GM18861 (cell line): ENCODE data around the gene VMP1.
A peak's percentile ranks its signal among the peaks of the same experiment; 100 is the strongest.
"Not testable (repeated sequence)": the region's sequence is repeated elsewhere in the genome, so short reads cannot be mapped to it uniquely, and the experiment has no call there.

Experiments
- ATAC-seq: cut with Tn5 transposase; IDR thresholded peaks from one replicate; pipeline ENCODE4 v1.9.1; 2021; ENCODE audit not compliant: unreplicated experiment

VMP1 gene

DNA sequence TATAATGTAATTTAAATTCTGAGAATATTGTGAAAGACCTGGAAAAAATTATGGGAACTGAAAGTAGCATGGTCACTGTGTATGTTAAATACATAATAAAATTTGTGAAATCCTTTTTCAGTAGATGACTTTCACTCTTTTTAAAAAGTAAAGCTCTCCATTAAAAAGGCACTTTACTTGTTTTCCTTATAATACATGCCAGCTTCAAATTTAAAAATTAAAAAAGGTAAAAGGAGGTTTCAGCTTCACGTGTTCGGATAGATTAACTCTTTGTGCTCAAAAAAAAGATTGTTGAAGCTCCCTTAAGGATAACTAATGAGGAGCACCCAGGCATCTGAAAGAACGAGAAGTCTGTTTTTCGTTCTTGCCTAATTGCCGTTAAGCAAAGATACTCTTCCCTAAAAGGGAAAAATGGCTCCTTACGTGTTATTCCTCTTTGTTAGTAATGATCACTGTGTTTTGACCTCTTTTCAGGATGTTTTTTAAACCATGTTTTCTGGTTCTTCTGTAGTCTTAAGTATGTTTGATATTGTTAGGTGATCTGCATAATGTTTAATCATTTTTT, 97.5 kb downstream of the VMP1 start:
- no peak for ATAC-seq

DNA sequence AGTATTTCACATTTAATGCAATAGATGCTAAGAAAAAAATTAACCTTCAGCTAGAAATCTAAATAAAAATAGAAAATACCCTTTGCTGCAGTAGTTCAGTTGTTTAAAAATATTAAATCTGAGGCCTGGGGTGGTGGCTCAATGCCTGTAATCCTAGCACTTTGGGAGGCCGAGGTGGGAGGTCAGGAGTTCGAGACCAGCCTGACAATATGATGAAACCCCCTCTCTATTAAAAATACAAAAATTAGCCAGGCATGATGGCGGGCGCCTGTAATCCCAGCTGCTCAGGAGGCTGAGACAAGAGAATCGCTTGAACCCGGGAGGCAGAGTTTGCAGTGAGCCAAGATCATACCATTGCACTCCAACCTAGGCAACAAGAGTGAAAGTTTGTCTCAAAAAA, 98.9 kb downstream of the VMP1 start:
- not testable (repeated sequence) for ATAC-seq

DNA sequence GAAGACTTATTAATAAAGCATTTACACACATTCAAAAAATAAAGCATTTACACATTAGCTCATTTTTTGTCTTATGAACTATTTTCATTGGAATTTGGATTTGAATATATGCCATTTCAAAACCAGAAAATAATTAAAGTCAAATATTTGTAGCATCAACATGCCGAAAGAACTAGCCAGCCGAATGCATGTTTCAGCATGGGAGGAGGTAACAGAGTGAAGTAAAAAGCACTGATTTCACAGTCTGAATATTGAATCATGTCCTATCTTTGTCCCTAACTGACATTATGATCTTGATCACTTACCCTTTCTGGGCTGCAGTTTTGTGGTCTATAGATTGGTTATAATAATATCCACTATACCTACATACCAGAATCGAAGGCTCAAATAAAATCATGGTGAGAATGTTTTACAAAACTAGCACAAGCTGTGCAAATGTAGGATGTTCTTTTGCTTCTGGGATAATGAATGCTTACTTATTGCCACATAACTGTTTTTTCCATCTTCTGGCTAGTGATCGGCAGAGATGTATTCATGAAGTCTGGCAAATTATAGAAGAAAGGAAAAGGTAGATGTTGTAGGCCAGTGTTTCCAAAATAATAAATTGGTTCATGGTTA, 100.5 kb downstream of the VMP1 start:
- ATAC-seq: no peak

GRCh38 chr17:59810894-59811153, 103.4 kb downstream of the VMP1 start:
- ATAC-seq: no peak

GRCh38 chr17:59811209-59811608, 103.8 kb downstream of the VMP1 start:
- no peak for ATAC-seq

GRCh38 chr17:59812139-59812538, 104.7 kb downstream of the VMP1 start:
- ATAC-seq: no peak

- no peak for ATAC-seq
These were observed 106.8 kb downstream of the VMP1 start for GRCh38 chr17:59814276-59814675.

GRCh38 chr17:59814685-59815084, 107.2 kb downstream of the VMP1 start:
- no peak for ATAC-seq

DNA sequence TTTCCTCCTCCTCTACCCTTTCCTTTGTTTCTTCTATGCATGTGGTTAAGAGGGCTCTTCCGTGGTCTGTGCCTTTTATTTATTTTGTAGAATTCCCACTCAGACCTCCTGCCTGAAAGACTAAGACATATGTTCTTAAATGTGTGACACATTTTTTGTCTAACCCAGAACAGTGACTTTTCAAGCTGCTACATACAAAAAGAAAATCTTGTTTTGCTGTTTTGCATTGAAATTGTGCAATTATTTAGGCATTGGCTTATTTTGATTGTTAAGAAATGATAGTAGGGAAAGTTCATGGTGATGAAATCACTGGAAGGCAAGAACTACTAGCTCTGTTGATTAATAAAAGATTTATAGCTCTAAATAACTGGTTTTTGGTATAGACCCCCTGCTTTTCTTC, 108.5 kb downstream of the VMP1 start:
- ATAC-seq: no peak

- ATAC-seq: no peak
These were observed 118.3 kb downstream of the VMP1 start for GRCh38 chr17:59825533-59826322.

- ATAC-seq: no peak
These were observed 119.4 kb downstream of the VMP1 start for GRCh38 chr17:59826706-59827453.

GRCh38 chr17:59827721-59828477, 120.4 kb downstream of the VMP1 start:
- peak; percentile 33 for ATAC-seq

GRCh38 chr17:59828478-59828760, 121.0 kb downstream of the VMP1 start:
- no peak for ATAC-seq

- not testable (repeated sequence) for ATAC-seq
These were observed 121.4 kb downstream of the VMP1 start for GRCh38 chr17:59828819-59829216.

GRCh38 chr17:59829217-59830006, 122.0 kb downstream of the VMP1 start:
- ATAC-seq: peak; percentile 62

DNA sequence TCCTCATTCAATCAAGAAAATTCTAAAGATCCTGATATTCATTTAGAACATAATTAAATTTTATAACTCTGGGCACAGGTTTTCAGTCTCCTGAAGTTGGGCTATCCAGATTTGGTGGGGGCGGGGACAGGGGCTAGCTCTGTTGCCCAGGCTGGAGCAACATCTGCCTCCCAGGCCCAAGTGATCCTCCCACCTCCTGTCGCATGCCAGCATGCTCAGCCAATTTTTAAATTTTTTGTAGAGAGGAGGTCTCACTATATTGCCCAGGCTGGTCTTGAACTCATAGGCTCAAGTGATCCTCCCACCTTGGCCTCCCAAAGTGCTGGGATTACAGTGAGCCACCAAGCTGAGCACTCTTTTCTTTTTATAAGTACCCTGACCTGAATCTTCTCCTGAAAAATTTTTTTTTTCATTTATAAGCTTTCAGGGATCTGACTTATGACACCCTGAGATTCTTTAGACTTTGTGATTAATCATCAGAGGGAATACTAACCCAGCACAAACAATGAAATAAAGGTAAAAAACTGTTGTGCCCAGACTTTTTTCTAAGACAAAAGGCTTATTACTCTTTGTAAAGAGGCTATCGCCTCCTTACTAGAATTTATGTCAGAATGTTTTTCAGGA, 122.7 kb downstream of the VMP1 start:
- no peak for ATAC-seq

- ATAC-seq: no peak
These were observed 123.5 kb downstream of the VMP1 start for GRCh38 chr17:59830846-59831486.

DNA sequence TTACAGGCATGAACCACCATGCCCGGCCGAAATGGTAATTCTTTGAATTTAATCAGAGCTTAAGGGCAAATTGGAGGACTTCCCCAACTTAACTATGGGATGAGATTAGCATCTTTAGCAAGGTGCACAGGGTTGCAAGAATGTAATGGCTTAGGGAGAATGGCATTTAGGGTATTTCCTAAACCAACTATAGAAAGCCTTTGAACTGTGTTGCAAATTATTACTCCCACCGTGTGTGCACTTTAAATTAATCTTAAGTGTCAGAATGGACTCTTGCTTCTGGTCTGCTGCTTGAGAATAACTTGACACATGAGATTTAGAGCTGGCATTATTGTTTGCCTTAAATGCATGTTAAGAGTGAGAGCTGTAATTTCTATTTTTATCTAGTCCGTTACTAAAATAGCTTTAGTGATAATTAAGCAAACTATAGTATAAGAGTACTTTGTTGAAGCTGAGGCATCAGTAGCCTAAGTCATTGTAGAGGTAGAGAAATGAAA, 125.5 kb downstream of the VMP1 start:
- ATAC-seq: no peak

GRCh38 chr17:59837308-59838051, 130.0 kb downstream of the VMP1 start:
- ATAC-seq: peak; percentile 66
